ENCODE data around the gene PGLYRP2.

- TF ChIP-seq, protein P1, sequence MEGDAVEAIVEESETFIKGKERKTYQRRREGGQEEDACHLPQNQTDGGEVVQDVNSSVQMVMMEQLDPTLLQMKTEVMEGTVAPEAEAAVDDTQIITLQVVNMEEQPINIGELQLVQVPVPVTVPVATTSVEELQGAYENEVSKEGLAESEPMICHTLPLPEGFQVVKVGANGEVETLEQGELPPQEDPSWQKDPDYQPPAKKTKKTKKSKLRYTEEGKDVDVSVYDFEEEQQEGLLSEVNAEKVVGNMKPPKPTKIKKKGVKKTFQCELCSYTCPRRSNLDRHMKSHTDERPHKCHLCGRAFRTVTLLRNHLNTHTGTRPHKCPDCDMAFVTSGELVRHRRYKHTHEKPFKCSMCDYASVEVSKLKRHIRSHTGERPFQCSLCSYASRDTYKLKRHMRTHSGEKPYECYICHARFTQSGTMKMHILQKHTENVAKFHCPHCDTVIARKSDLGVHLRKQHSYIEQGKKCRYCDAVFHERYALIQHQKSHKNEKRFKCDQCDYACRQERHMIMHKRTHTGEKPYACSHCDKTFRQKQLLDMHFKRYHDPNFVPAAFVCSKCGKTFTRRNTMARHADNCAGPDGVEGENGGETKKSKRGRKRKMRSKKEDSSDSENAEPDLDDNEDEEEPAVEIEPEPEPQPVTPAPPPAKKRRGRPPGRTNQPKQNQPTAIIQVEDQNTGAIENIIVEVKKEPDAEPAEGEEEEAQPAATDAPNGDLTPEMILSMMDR (IDR thresholded peaks at IDR 0.05; ENCODE audit: insufficient read depth, low read depth, low read length), result no peak
- no peak for TF ChIP-seq EZH2 (IDR thresholded peaks at IDR 0.05; ENCODE audit: insufficient read depth, low read length)
Observed at GRCh38 chr19:15432629-15433518, 46.4 kb downstream of the PGLYRP2 start.
